Nephron (organoid): ENCODE results near the gene MATN3.

Experiments
- H3K27ac Mint-ChIP-seq, 3 experiments: 2 replicates each; pipeline ENCODE4 v1.8.0; 2020; ENCODE audit warnings: mixed read lengths in 3 of 3, mild to moderate bottlenecking in 2 of 3, moderate library complexity in 1 of 3
- H3K27me3 Mint-ChIP-seq: 2 replicates; pipeline ENCODE4 v1.8.0; 2021; ENCODE audit warnings: low read depth, mild to moderate bottlenecking, moderate library complexity, mixed read lengths
- H3K36me3 Mint-ChIP-seq: 2 replicates; pipeline ENCODE4 v1.8.0; 2020; ENCODE audit warnings: low read depth, mixed read lengths
- H3K4me1 Mint-ChIP-seq: 2 replicates; pipeline ENCODE4 v1.8.0; 2020; ENCODE audit warnings: mixed read lengths
- H3K4me3 Mint-ChIP-seq, 3 experiments: 2 replicates each; pipeline ENCODE4 v1.8.0; 2020; ENCODE audit warnings: mild to moderate bottlenecking in 3 of 3, mixed read lengths in 3 of 3, moderate library complexity in 2 of 3
- H3K9me3 Mint-ChIP-seq: 2 replicates; pipeline ENCODE4 v1.8.0; 2020; ENCODE audit warnings: mixed read lengths
- CTCF ChIP-seq, 3 experiments: fragments of 200-600 bp; sonication (generic); IDR thresholded peaks; one replicate each; pipeline ENCODE4 v1.5.0; 2021; ENCODE audit warnings: antibody characterized with exemption in 3 of 3; ENCODE audit not compliant: unreplicated experiment in 3 of 3

Gene MATN3

GRCh38 chr2:19947184-19947940 is 65.1 kb downstream of the MATN3 start:
- TF ChIP-seq CTCF (IDR thresholded peaks at IDR 0.05; ENCODE audit: unreplicated experiment in 3 of 3), result no peak
- Mint-ChIP-seq H3K4me1 (peaks cover 9% of the 10 kb centered on the region), H3K9me3 (no peaks in the 10 kb centered on the region)

DNA sequence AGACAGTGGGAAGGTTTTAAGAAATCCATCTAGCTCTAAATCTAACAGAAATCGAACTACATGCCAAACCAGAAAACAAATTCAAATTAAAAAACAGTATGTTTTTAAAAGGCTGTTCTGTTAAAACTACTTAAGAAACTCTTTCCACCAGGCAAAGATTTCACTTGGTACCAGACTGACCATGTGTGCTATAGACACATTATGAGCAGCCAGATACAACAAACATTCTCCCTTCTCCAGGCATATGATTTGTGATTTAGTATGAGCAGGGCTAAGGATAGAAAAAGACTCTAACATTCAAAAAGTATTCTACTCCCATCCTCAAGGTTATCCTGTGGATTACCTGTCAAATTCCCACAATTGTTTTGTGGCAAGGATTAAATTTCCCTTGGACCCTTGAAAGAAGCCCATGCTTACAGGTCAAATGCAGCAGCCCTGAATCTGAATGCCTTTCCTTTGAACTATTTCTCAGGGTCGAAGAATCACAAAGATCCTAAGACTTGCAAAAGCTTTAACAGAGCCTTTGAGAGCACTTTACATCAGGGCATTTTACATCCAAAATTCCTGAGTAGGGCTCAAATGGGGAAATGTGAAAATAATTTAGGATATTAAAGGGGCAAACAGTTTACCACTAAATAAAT is 68.1 kb downstream of the MATN3 start:
- H3K36me3 Mint-ChIP-seq, result peaks cover 26% of the 10 kb centered on the region
- no peak overlapping the region for H3K4me3 Mint-ChIP-seq
- no peak overlapping the region for H3K27ac Mint-ChIP-seq
- no peak for TF ChIP-seq CTCF (IDR thresholded peaks at IDR 0.05; ENCODE audit: unreplicated experiment in 3 of 3)
- H3K9me3 Mint-ChIP-seq, result no peaks in the 10 kb centered on the region
- H3K4me1 Mint-ChIP-seq, result peaks cover 12% of the 10 kb centered on the region
- no peaks in the 10 kb centered on the region for H3K27me3 Mint-ChIP-seq

More at GRCh38 chr2:19947184-19947940, 65.1 kb downstream of the MATN3 start:
- Mint-ChIP-seq H3K36me3 (peaks cover 26% of the 10 kb centered on the region), H3K4me3 (no peak overlapping the region), H3K27me3 (no peaks in the 10 kb centered on the region), H3K27ac (no peak overlapping the region)

GRCh38 chr2:19943189-19943588 is 69.3 kb downstream of the MATN3 start:
- Mint-ChIP-seq H3K27ac (no peak overlapping the region), H3K9me3 (no peaks in the 10 kb centered on the region), H3K4me3 (no peak overlapping the region), H3K36me3 (peaks cover 24% of the 10 kb centered on the region), H3K27me3 (no peaks in the 10 kb centered on the region), H3K4me1 (peaks cover 7% of the 10 kb centered on the region)
- no peak for TF ChIP-seq CTCF (IDR thresholded peaks at IDR 0.05; ENCODE audit: unreplicated experiment in 3 of 3)

DNA sequence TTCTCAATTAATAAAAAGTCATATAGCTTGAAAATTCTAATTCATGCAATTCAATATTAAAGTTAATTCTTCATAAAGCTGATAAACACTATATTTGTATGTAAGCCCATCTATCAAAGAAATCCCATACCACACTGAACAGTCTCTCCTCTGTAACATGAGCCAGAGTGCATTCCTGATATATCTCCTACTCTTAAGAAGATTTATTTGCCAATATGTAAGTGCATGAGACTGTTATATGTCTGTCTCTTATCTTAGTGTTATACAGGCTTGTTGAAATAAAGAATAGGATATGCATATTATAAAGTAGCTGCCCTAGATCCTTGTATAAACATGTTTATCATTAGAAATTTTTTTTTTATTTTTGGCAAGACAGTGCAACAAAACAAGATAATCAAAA is 70.3 kb downstream of the MATN3 start:
- no peaks in the 10 kb centered on the region for H3K27me3 Mint-ChIP-seq
- TF ChIP-seq CTCF (IDR thresholded peaks at IDR 0.05; ENCODE audit: unreplicated experiment in 3 of 3), result no peak
- H3K9me3 Mint-ChIP-seq, result no peaks in the 10 kb centered on the region
- peaks cover 28% of the 10 kb centered on the region for H3K36me3 Mint-ChIP-seq
- H3K27ac Mint-ChIP-seq, result no peak overlapping the region
- H3K4me3 Mint-ChIP-seq, result no peak overlapping the region
- H3K4me1 Mint-ChIP-seq, result peaks cover 13% of the 10 kb centered on the region
